NT2/D1 (cell line): ENCODE data around the gene CACNB1.

Experiments
- DNase-seq: peaks from one replicate; pipeline ENCODE4 v3.0.0-alpha.2; 2011; ENCODE audit warnings: low read depth, low spot score
- H3K27me3 ChIP-seq: 2 replicates; pipeline ENCODE4 v1.6.0; 2011; ENCODE audit warnings: mild to moderate bottlenecking; ENCODE audit not compliant: insufficient read length, insufficient read depth
- H3K36me3 ChIP-seq: 2 replicates; pipeline ENCODE4 v1.6.1; 2011; ENCODE audit warnings: mild to moderate bottlenecking, low read length, mixed read lengths; ENCODE audit not compliant: insufficient read depth, insufficient read length
- H3K4me1 ChIP-seq: 2 replicates; pipeline ENCODE4 v1.5.1; 2011; ENCODE audit not compliant: insufficient read depth, insufficient read length
- H3K4me3 ChIP-seq: 2 replicates; pipeline ENCODE4 v1.5.1; 2011; ENCODE audit warnings: low read depth; ENCODE audit not compliant: insufficient read length
- H3K9ac ChIP-seq: 2 replicates; pipeline ENCODE4 v1.6.0; 2011; ENCODE audit warnings: low read depth; ENCODE audit not compliant: insufficient read length
- H3K9me3 ChIP-seq: 2 replicates; pipeline ENCODE4 v1.5.1; 2011; ENCODE audit warnings: mild to moderate bottlenecking, low read length; ENCODE audit not compliant: insufficient read depth
- SUZ12 ChIP-seq: IDR thresholded peaks from 2 replicates; pipeline ENCODE4 v1.6.1; 2011; ENCODE audit not compliant: insufficient read length, insufficient read depth; ENCODE audit errors: extremely low read depth
- YY1 ChIP-seq: IDR thresholded peaks from 2 replicates; pipeline ENCODE4 v1.6.1; 2011; ENCODE audit not compliant: insufficient read length, insufficient read depth
- ZNF274 ChIP-seq: IDR thresholded peaks from 2 replicates; pipeline ENCODE4 v1.6.1; 2011; ENCODE audit warnings: mild to moderate bottlenecking, low read depth, low read length

CACNB1 gene

DNA sequence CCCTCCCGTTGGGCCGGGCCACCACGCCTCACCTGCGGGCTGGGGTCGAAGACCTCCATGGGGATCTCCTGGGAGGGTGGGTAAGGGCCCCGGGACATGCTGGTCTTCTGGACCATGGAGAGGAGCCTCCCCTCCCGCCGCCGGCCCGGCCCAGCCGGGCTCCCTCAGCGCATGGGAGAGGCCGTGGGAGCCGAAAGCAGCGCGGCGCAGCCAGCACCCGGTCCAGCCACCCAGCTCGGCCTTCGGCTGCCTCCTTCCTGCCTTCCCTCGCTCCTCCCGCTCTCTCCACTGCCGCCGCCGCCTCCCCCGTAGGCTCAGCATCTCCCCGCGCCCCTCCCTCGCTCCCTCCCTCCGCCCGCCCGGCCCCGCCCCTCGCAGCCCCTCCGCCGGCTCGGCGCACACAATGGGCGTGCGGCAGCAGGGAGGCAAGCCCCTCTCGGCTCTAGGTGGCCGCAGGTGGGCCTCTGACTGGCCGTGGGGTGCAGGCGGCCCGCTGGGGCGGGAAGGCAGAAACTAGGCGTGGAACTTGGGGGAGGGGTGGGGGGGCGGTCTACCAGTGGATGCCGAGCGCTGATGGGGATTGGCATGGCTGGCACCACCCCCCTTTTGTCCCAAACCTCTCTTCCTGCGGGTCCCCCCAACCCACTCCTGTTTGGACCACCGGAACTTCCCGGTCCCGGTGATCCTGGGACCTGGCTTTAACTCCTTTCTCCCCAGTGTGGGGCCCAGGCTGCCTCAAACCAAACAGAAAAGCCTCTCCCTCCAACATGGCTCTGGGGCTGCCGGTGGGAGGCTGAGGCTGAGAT lies at the start of gene CACNB1:
TSS of gene CACNB1 (minus strand) at position 290 of the 806 bp plus-strand sequence. CDS start at position 116, 174 bp downstream.
- peak; percentile 48 for DNase-seq
- TF ChIP-seq ZNF274: no peak
- no peak for TF ChIP-seq YY1
- no peak for TF ChIP-seq SUZ12

DNA sequence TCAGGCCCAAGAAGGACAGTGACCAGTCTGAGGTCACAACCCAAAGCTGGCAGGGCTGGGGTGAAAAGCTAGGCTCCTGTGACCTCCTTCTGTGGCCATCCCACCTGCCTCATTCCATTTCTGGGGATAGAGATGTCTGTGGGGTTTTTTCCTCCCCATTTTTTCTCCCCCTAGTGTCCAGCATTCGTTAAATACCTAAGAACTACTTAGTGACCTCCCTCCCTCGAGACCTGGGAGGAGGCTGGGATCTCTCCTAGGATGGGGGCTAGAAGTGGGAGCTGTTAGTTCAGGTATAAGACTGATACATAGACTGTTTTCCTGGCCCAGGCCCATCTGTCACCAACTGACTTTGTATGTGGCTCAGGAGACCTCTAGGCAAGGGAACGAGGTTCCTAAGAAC lies 48.8 kb upstream of the CACNB1 start:
- DNase-seq: no peak
- Histone ChIP-seq H3K4me3 (no peak overlapping the region), H3K27me3 (no peaks in the 10 kb centered on the region), H3K4me1 (peaks cover 9% of the 10 kb centered on the region), H3K36me3 (no peaks in the 10 kb centered on the region), H3K9me3 (no peaks in the 10 kb centered on the region), H3K9ac (peak overlapping the region; percentile 5)
- TF ChIP-seq SUZ12 (no peak), ZNF274 (no peak), YY1 (no peak)

More for the DNA sequence above, at the start of gene CACNB1:
- peak within 1 kb of the TSS; percentile 84 for H3K9ac ChIP-seq
- H3K27me3 ChIP-seq: no peaks in the 10 kb centered on the region
- H3K4me3 ChIP-seq: peak within 1 kb of the TSS; percentile 71
- H3K4me1 ChIP-seq: peaks cover 37% of the 10 kb centered on the region
- no peaks in the 10 kb centered on the region for H3K9me3 ChIP-seq
- peaks cover 37% of the 10 kb centered on the region for H3K36me3 ChIP-seq

DNA sequence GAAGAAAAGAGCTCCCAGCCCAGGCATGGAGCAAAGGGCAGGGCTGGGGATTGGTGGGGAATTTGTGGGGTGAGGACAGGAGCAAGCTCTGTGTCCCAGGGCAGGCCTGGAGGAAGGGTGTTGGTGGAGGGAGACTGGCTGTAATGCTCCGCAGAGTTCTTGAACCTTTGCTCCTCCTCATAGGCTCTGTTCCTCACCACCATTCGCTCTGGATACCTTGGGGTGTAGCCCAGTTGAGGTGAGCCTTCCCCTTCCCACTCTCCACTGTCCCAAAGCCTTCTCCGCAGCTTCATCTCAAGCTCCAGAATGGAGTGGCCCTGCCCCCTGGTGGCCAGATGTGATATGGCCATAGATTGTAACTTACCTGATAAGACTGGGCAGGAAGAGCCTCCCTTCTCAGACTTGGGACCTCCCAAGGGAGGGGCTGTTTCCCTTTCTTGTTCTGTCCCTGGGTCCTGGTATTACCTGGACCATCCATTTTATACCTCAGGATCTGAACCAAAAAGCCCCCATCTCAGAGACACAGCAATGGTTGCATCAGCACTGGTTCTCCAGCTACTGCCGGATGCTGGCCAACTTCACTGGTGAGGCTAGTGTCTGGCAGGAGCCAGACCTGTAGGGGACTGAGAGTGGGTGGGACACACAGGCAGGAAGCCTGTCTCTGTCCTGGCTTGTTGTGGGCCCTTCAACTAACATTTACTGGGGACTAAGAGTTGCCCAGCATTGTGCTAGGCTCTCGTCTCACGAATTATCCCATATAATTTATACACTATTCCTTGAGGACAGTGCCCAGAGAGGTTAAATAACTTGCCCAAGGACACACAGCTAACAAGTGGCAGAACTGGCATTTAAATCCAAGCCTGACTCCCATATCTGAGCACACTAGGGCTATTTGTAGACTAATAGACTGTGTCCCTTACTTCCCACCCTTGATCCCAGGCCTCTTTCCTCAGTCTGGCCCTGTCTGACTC lies 47.4 kb upstream of the CACNB1 start:
- Histone ChIP-seq H3K4me3 (no peak overlapping the region), H3K36me3 (no peaks in the 10 kb centered on the region), H3K4me1 (peaks cover 10% of the 10 kb centered on the region), H3K9me3 (no peaks in the 10 kb centered on the region), H3K27me3 (peaks cover 2% of the 10 kb centered on the region), H3K9ac (no peak overlapping the region)
- TF ChIP-seq SUZ12: no peak
- TF ChIP-seq ZNF274: no peak
- no peak for TF ChIP-seq YY1
- DNase-seq: peak; percentile 81

DNA sequence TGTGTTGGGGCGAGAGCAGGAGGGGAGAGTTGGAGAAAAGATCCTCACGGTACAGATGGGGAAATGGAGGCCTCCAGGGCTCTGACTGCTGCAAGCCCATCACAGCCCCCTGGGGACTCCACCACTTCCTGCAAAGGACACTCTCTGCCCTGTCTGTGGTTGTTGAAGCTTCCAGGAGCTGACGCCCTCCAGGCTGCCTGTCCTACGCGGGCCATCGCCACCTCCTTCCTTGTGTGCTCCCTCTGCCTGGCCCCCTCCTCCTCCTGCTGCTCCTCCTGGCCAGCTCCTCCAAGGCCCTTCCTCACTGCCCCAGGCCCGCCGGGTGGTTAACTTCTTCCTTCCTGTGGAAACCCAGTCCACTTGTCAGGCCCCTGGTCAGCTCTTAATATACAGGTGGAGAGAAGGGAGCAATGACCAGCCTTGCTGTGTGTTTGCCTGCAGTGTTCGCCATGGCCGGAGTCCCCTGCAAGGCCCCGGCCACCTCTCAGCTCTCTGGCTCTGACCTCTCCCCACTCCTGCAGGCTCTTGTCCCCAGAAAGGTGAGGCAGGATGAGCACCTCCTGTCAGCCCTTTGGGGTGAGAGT lies 46.6 kb upstream of the CACNB1 start:
- DNase-seq: no peak
- TF ChIP-seq ZNF274 (no peak), SUZ12 (no peak), YY1 (no peak)
- Histone ChIP-seq H3K4me1 (peaks cover 12% of the 10 kb centered on the region), H3K4me3 (no peak overlapping the region), H3K27me3 (peaks cover 9% of the 10 kb centered on the region), H3K36me3 (no peaks in the 10 kb centered on the region), H3K9me3 (no peaks in the 10 kb centered on the region), H3K9ac (no peak overlapping the region)

DNA sequence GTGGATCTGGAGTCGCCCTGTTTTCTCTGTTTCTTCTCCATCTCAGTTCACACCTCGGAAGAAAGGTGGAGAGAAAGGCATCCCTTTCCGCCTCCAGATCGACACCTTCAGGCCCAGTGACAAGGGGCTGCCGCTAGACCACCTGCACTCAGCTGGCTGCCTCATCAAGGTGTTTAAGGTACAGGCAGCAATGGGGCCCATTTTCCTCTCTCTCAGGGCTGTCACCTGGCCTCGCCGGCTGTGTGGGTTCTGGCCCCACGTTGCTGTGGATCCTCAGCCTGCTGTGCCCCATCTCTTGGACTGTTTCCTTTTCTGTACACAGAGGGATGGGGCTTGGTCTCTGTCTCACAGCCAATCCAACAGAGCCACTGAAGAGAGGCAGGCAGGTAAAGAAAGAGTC lies 45.7 kb upstream of the CACNB1 start:
- H3K27me3 ChIP-seq: peaks cover 17% of the 10 kb centered on the region
- no peak for TF ChIP-seq SUZ12
- TF ChIP-seq YY1: no peak
- no peak for TF ChIP-seq ZNF274
- no peak overlapping the region for H3K9ac ChIP-seq
- no peak for DNase-seq
- H3K9me3 ChIP-seq: no peaks in the 10 kb centered on the region
- no peaks in the 10 kb centered on the region for H3K36me3 ChIP-seq
- peaks cover 12% of the 10 kb centered on the region for H3K4me1 ChIP-seq
- no peak overlapping the region for H3K4me3 ChIP-seq

DNA sequence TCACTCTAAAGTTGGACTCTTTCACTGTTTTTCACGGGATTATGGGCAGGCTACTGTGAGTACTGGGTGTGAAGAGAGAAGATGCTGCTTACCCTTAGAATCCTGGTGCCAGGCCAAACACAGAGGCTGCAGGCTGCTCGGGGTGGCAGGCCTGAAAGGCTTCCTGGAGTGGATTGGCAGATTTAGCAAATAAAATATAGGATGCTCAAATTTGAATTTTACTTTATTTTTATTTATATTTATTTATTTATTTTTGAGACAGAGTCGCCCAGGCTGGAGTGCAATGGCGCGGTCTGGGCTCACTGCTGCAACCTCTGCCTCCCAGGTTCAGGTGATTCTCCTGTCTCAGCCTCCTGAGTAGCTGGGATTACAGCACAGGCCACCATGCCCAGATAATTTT lies 43.2 kb upstream of the CACNB1 start:
- Histone ChIP-seq H3K9me3 (no peaks in the 10 kb centered on the region), H3K36me3 (no peaks in the 10 kb centered on the region), H3K9ac (no peak overlapping the region), H3K27me3 (peaks cover 25% of the 10 kb centered on the region), H3K4me1 (peaks cover 27% of the 10 kb centered on the region), H3K4me3 (no peak overlapping the region)
- TF ChIP-seq SUZ12 (no peak), YY1 (no peak), ZNF274 (no peak)
- no peak for DNase-seq
